Brain (organoid and tissue), 1 donor: ENCODE measurements around the gene GTF2I. TPM values are rescaled to one million over a fixed set of nuclear protein-coding genes. Genes with fewer than 3 reads are reported as not detected.

Experiments
- polyA plus RNA-seq: library from polyadenylated mRNA; stranded (reverse); fragments of 350-450 nt; fragmentation: Illumina TruSeq; extraction: RNeasy Lipid Tissue Mini Kit (QIAGEN cat#74804); gene quantifications from one replicate; pipeline ENCODE4 v1.2.3, GENCODE V29; 2015; ENCODE audit warnings: low read depth, low replicate concordance; ENCODE audit not compliant: insufficient read depth

GTF2I gene
- polyA plus RNA-seq, 1 donor from 2014 or later = 215 TPM

Other genes starting within 250 kb of the GTF2I start
- gene GTF2IRD1, start 203.8 kb upstream of the GTF2I start, polyA plus RNA-seq = 33.6 TPM
- gene NCF1, start 116.3 kb downstream of the GTF2I start, polyA plus RNA-seq = 1.6 TPM
- gene GTF2IRD2, start 193.9 kb downstream of the GTF2I start, polyA plus RNA-seq = 15.7 TPM